ENCODE results near the gene TLR3.

The TLR3 gene

GRCh38 chr4:186067757-186068385 lies 1.1 kb upstream of the TLR3 start (continued):
- TF ChIP-seq ZNF148 (tag by site-specific recombination; IDR thresholded peaks at IDR 0.05; ENCODE audit: borderline replicate concordance) (no peak), ZNF692 (tag by site-specific recombination; IDR thresholded peaks at IDR 0.05) (no peak), ZBTB6 (tag by site-specific recombination; IDR thresholded peaks at IDR 0.05) (no peak), ZNF221 (tag by site-specific recombination; IDR thresholded peaks at IDR 0.05; ENCODE audit: borderline replicate concordance) (no peak), AEBP2 (tag by site-specific recombination; IDR thresholded peaks at IDR 0.05; ENCODE audit: borderline replicate concordance) (no peak), ZNF501 (tag by site-specific recombination; IDR thresholded peaks at IDR 0.05) (0 out of 2 replicates have a peak, but pooled peaks have one; percentile 30), ZNF837 (tag by site-specific recombination; IDR thresholded peaks at IDR 0.05) (no peak), ZNF48 (tag by site-specific recombination; IDR thresholded peaks at IDR 0.05) (no peak)

GRCh38 chr4:186069729-186070128 lies 773 bp downstream of the TLR3 start:
- POLR2A ChIA-PET: no interaction called here
- no peak overlapping the region for H3K4me3 ChIP-seq (ENCODE audit: low read depth, low read length)
- no peak overlapping the region for H3K27ac ChIP-seq (ENCODE audit: extremely low read depth, low read depth, low read length)
- H3K9me3 ChIP-seq (ENCODE audit: control insufficient read depth, insufficient read depth, low read depth, low read length): no peaks in the 10 kb centered on the region
- TF ChIP-seq ZNF76 (tag by site-specific recombination; IDR thresholded peaks at IDR 0.05; ENCODE audit: borderline replicate concordance, low read depth) (no peak), ZNF37A (tag by site-specific recombination; IDR thresholded peaks at IDR 0.05) (no peak), ZNF791 (tag by site-specific recombination; IDR thresholded peaks at IDR 0.05) (no peak), ZNF514 (tag by site-specific recombination; IDR thresholded peaks at IDR 0.05) (no peak), ZNF626 (tag by site-specific recombination; IDR thresholded peaks at IDR 0.05) (no peak), KLF10 (tag by site-specific recombination; IDR thresholded peaks at IDR 0.05) (no peak), ZNF114 (tag by site-specific recombination; IDR thresholded peaks at IDR 0.05) (no peak), ZNF555 (tag by site-specific recombination; conservative IDR thresholded peaks at IDR 0.05) (no peak), ZNF266 (tag by site-specific recombination; IDR thresholded peaks at IDR 0.05; ENCODE audit: low read depth) (no peak), KLF17 (tag by site-specific recombination; IDR thresholded peaks at IDR 0.05) (no peak), ZNF175 (tag by site-specific recombination; IDR thresholded peaks at IDR 0.05) (no peak), OVOL3 (tag by site-specific recombination; IDR thresholded peaks at IDR 0.05) (no peak), ZNF692 (tag by site-specific recombination; IDR thresholded peaks at IDR 0.05) (no peak), ZNF473 (tag by site-specific recombination; IDR thresholded peaks at IDR 0.05) (no peak)
- no peaks in the 10 kb centered on the region; the same call in 1 of the 2 replicates for H3K4me1 ChIP-seq (ENCODE audit: control insufficient read depth, insufficient read depth, low read length)
- CTCF ChIA-PET: interaction anchor here (0.9 kb wide), 1 partner anchor 63 kb away, joined by 3 read pairs; no protein-coding TSS in a partner anchor
- H3K36me3 ChIP-seq (ENCODE audit: control insufficient read depth in 2 of 2, insufficient read depth in 1 of 2, low read length in 2 of 2): no peaks in the 10 kb centered on the region
